Endometrial microvascular endothelial cells (primary cell): Measurements from ENCODE around the gene PKMYT1. TPM values are rescaled to one million over a fixed set of nuclear protein-coding genes. Genes with fewer than 3 reads are reported as not detected.

Experiments used
- in situ Hi-C: cut with HindIII; loops from 2 replicates; pipeline ENCODE4 v1.10.0; 2017; ENCODE audit warnings: low sequenced_read_pairs, low pct_unique_long_range_greater_than_20kb; ENCODE audit errors: inconsistent ontology term
- total RNA-seq: library from RNA; depleted of rRNA; stranded (reverse); fragments of >200 nt; gene quantifications from one replicate; pipeline ENCODE4 v1.2.3, GENCODE V29; 2015; ENCODE audit errors: inconsistent ontology term

PKMYT1 gene
- total RNA-seq, 1 donor from 2014 or later = 32.3 TPM

GRCh38 chr16:2966808-2967191, 13.4 kb downstream of the PKMYT1 start:
- in situ Hi-C loops = no loop called here

GRCh38 chr16:2966043-2966807, 14.0 kb downstream of the PKMYT1 start:
- in situ Hi-C loops = no loop called here

GRCh38 chr16:2964475-2965336, 15.5 kb downstream of the PKMYT1 start:
- in situ Hi-C loops = no loop called here

GRCh38 chr16:2963723-2964474, 16.3 kb downstream of the PKMYT1 start, which contains the start of gene KREMEN2:
Gene KREMEN2, plus strand, starts transcription at chr16:2964275. Its CDS starts 246 bp downstream, at chr16:2964521.
- in situ Hi-C loops = no loop called here

- in situ Hi-C loops = no loop called here
Observed at GRCh38 chr16:2963074-2963722, 17.0 kb downstream of the PKMYT1 start.

GRCh38 chr16:2962334-2963073, 17.7 kb downstream of the PKMYT1 start:
- in situ Hi-C loops = no loop called here

- in situ Hi-C loops = no loop called here
Observed at GRCh38 chr16:2960183-2961010, 19.8 kb downstream of the PKMYT1 start.

GRCh38 chr16:2959206-2959605, 21.0 kb downstream of the PKMYT1 start:
- in situ Hi-C loops = no loop called here

GRCh38 chr16:2956579-2956956, 23.7 kb downstream of the PKMYT1 start:
- in situ Hi-C loops = no loop called here

GRCh38 chr16:2955779-2956578, 24.3 kb downstream of the PKMYT1 start:
- in situ Hi-C loops = no loop called here

- in situ Hi-C loops = no loop called here
Observed at GRCh38 chr16:2955438-2955778, 24.8 kb downstream of the PKMYT1 start.

GRCh38 chr16:2954656-2955381, 25.4 kb downstream of the PKMYT1 start:
- in situ Hi-C loops = no loop called here

- in situ Hi-C loops = no loop called here
Observed at GRCh38 chr16:2953706-2954627, 26.3 kb downstream of the PKMYT1 start.

- in situ Hi-C loops = no loop called here
Observed at GRCh38 chr16:2952679-2953078, 27.6 kb downstream of the PKMYT1 start.

- in situ Hi-C loops = no loop called here
Observed at GRCh38 chr16:2950773-2951172, 29.5 kb downstream of the PKMYT1 start.
